GM21737 (cell line): ENCODE data around the gene GNAI1.

Experiments used
- ATAC-seq: cut with Tn5 transposase; IDR thresholded peaks from one replicate; pipeline ENCODE4 v1.9.1; 2021; ENCODE audit warnings: mild to moderate bottlenecking, moderate library complexity; ENCODE audit not compliant: unreplicated experiment

GNAI1 gene

DNA sequence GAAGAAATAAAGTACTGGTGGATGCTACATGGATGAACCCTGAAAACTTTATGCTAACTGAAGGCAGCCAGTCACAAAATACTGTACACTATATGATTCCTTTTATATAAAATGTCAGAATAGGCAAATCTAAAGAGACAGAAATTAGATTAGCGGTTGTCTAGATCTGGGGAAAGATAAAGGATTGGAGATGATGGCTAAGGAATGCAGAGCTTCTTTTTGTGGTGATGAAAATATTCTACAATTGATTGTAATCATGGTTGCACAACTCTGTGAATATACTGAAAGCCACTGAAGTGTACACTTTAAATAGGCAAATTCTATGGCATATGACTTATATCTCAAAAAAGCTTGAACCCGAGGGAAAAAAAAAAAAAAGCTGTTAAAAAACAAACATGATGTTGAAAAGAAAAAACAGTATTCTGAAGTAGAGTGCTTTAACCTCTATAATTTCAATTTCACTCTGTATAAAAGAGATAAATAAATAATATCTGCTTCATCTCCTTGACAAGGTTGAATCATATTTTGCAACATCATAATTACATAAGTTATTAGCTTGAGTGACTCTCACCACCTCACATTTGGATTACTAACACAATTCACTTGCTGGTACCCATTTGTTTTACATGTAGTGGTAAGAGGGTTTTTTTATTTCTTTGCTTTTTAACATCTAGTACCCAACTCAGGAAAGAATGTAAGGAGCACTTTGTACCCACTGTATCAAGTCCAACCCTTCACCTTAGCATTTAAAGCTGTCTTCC, 2.8 kb upstream of the GNAI1 start:
- no peak for ATAC-seq

GRCh38 chr7:80132594-80132993, 2.0 kb upstream of the GNAI1 start:
- ATAC-seq, result no peak

DNA sequence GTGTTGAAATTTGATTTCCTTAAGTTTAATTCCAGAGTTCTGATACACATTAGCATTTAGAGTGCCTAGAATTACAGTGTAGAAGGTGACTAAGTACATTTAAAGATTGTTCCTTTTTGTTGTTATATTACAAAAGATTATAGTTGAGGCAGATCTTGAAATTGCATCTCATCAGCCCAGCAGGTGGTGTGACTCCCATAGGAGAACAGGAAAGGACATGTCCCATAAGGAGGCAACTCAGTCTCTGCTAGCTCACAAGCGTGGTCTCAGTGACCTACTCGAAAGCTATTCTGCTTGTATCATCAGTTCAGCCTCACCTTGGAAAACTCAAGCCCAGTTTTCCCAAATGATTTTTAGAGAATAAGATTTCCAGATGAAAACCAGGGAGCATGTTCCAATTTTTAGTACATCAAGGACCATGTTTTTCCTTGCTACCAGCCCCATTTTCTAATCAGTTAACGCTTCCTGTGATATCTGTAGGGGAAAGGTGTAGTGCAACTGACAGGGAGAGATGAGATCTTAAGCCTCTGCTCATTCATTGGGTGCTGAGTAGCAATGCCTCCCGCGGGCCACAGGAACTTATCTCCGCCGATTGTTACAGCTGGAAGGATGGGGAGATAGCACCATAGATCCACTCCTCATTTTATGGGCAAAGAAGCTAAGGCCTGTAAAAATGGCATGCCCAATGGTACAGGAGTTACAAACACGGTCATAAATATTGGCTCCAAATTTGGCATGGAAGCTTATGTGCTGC, 1.1 kb upstream of the GNAI1 start:
- ATAC-seq, result no peak

DNA sequence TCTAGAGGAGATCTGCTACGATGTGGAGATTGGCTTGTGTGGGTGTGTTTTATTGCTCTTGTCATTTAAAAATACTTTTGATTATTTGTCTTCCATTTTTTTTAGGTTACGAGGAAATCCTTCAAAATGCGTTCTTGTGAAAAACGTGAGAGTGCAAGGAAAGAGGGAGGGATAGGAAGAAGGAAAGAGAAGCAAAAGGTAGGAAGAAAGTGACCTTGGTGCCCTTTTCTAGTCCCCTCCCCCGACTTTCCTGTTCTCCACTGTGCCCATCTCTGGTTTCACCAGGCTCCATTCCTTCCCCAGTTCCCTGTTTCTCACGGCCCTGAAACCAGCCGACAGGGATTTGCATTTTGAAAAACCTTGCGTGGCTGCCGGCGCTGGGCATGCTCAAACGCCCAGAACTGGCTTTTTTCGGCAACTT, 506 bp upstream of the GNAI1 start:
- no peak for ATAC-seq

- no peak for ATAC-seq
These were observed 876 bp downstream of the GNAI1 start for GRCh38 chr7:80135309-80136104.

DNA sequence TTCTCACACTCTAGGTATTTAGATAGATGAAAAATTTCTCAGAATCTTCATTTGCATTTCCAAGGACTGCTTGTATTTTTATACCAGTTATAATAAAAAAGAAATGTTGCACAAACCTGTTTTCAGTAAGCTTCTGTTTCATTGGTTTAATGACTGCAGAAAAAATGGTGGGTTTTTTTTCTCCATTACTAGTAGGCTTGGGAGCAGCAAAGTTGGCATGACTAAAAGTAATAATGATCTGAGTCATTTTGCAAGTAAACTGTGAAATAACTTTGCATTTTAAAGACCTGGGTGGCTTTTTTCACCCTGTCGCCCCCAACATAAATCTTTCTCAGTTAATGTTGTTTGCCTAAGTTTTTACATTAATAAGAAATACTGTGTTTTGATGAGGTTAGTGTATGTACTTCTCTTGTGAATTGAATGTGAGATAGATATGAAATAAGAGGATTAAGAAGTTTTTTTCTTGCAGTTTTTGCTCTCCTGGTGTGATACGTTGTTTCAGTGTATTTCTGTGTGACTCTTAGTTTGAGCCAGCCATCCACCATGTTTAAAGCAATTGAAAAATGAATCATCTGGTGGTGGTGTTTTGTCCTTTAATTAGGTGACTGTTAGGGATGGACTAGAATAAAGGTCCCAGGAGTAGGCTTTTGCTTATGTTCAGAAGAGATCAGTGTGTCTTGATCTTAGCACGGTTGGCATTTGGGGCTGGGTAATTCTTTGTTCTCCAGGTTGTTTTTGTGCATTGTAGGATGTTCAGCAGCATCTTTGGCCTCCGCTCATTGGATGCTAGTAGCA, 1.8 kb downstream of the GNAI1 start:
- ATAC-seq, result no peak

GRCh38 chr7:80137410-80137809, 2.8 kb downstream of the GNAI1 start:
- no peak for ATAC-seq

DNA sequence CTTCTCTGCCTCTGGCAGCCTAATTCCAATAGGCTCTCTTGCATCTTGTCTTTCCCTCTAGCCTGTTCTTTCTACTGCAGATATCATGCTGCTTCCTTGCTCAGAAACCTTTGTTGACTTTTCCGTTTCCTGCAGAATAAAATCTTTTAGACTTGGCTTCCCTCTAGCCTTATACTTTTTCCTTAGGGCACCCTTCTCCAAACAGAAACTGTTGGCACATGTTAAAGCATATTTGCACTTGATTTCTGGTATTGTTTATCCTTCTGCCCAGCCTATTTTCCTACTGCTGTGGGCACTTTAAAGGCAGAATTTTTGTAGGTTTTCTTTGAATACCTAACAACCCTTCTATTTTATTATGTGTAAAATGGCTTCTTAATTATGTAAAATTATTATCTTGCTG, 4.6 kb downstream of the GNAI1 start:
- no peak for ATAC-seq

DNA sequence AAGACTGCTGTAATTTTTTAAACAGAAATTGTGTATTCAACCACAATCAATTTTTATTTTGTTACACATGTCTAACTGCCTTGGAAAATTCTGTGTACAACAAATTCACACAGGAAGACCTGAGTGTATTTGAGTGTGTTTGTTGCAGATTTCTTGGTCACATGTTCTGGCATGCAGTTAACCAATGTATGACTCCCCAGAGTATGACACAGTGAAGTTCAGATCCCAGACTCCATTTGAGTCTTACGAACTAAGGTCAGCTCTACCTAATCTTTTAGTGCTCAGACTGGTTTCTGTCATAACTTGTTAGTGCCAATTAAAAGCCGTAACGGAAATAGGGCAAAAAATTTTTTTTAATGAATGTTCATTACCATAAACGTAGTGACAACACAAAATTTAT, 5.8 kb downstream of the GNAI1 start:
- no peak for ATAC-seq

- ATAC-seq, result no peak
These were observed 6.7 kb downstream of the GNAI1 start for GRCh38 chr7:80141376-80141775.

DNA sequence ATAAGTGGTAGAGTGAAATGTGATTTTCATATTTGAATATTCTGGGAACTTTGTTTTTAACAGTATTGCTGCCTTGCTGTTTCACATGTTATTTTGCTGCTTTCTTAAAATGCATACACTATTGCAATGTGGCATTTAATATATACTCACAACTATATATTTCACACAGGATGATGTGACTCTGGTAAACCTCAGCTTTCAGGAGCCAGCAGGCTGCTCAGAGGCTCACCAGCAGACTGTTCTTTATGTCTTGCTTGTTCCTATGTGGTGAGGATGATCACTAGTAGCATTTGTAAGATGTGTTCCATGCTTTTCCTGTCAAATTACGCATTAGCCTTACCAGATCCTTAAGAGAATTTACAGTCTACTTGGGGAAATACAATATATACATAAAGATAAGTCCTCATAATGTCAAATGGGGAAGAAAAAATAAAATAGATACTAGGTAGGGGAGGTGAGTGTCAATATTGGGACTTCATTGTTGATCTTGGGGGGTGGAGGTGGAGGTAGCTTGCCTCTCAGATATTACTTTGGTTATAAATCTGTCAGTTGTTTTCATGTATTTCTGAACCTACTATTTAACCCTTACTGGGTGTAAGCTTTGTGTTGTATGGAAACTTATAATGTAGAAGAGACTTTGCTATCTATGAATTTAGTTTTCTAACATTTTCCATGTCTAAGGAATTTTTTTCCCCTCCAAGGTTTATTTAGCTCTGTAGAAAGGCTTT, 8.4 kb downstream of the GNAI1 start:
- ATAC-seq, result no peak

- no peak for ATAC-seq
These were observed 11.3 kb downstream of the GNAI1 start for GRCh38 chr7:80145780-80146422.

GRCh38 chr7:80146545-80147182, 12.0 kb downstream of the GNAI1 start:
- ATAC-seq, result no peak

DNA sequence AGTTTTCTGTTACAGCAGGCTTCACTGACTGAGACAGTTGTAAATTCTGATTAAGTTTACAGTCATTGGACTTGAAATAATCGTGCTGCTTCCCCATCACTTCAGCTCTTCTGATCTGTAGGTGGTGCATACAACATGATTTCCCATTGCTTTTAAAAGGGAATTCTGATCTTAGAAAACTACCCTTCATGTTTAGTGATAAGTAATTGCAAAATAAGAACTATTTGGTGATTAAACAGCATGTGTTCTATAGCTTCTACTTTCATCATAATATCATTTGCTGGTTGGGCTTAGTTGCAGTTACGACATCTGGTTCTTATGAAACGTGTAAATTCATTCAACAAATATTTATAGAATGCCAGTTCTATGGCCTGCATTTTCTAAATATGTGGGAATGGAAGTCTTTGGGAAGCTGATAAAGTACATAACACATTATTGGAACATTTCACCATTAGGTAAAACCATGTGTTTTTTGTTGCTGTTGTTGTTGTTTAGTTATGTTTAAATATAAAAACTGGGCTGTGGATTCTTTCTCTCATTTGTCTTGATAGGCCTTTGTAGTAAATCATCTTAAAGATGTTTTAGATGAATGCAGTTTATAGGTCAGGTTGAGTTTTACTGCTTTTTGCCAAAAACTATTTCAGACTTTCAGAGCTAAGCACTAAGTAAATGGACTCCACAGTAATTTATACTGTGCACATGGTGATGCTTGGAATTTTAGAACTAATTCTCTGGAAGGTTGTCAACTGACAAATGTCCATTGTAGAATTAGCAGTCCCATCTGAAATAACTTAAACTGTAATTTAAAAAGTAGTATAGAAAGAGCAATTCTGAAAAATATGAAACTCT, 13.1 kb downstream of the GNAI1 start:
- no peak for ATAC-seq

DNA sequence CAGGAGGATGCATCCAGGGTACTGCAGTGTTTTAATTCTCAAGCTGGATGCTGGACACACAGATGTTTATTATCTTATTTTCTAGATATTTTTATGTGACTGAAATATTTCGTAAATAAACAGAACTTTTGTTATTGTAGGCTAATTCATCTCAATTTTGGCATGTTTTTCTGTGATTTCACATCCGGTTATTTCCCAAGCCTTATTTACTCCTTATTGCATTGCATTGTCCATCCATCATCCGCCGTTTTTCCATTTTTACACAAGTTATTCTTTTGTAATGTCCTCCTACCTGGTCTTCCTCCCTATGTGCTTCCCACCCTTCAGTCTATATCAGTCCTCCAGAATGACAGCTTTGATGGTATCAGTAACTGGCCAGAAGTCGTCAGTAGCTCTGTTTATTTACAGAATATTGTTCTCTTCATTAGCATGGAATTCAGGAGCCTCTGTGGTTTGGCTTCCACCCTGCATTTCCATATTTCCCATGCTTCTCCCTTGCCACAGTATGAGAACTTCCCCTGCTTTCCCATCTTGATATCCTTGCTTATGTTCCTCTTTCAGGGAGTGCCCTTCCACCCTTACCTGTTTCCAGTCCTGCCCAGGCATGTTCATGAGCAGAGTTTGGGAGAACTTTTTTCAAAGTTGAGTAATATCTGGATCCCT, 16.1 kb downstream of the GNAI1 start:
- no peak for ATAC-seq

GRCh38 chr7:80151274-80151665, 16.6 kb downstream of the GNAI1 start:
- ATAC-seq, result no peak

GRCh38 chr7:80153446-80153845, 18.8 kb downstream of the GNAI1 start:
- no peak for ATAC-seq
